Psoas muscle (tissue), 8 donors: ENCODE data around the gene PRR23B. TPM values are rescaled to one million over a fixed set of nuclear protein-coding genes. Genes with fewer than 3 reads are reported as not detected.

Source experiments
- ATAC-seq, 4 donors: fragments of 200-7000 bp; cut with Tn5 transposase; one replicate each; pipeline ENCODE4 v1.9.1; 2020; ENCODE audit warnings: moderate library complexity in 3 of 4, mild to moderate bottlenecking in 2 of 4
- DNase-seq, 2 donors: peaks; one replicate each; pipeline ENCODE4 v3.0.0-alpha.2; 2020
- H3K27ac ChIP-seq: fragments of 200-600 bp; one replicate; pipeline ENCODE4 v1.8.0; 2022
- H3K27me3 ChIP-seq, 3 donors: fragments of 200-600 bp in 1 of 3; one replicate each; pipeline versions ENCODE4 v1.6.1 to v1.8.0; 2013 to 2022; ENCODE audit warnings: low read length in 2 of 3, mild to moderate bottlenecking in 2 of 3, moderate library complexity in 1 of 3; ENCODE audit not compliant: insufficient read depth in 3 of 3
- H3K36me3 ChIP-seq, 2 donors: fragments of 200-600 bp in 1 of 2; one replicate each; pipeline versions ENCODE4 v1.6.1 to v1.8.0; 2013 to 2022; ENCODE audit warnings: low read depth in 1 of 2, mild to moderate bottlenecking in 1 of 2, moderate library complexity in 1 of 2; ENCODE audit not compliant: insufficient read depth in 1 of 2
- H3K4me1 ChIP-seq: fragments of 200-600 bp; one replicate; pipeline ENCODE4 v1.8.0; 2022
- H3K4me3 ChIP-seq: fragments of 200-600 bp; one replicate; pipeline ENCODE4 v1.8.0; 2022; ENCODE audit warnings: mild to moderate bottlenecking
- H3K9me3 ChIP-seq: fragments of 200-600 bp; one replicate; pipeline ENCODE4 v1.8.0; 2022
- WGBS, 3 donors: extraction: QIAGEN DNeasy Blood & Tissue Kit; methylation state at CpG; one replicate each; pipeline versions ENCODE4 v1.1.6 to v1.1.7; 2013; 5-methylcytosine and 5-hydroxymethylcytosine counted together
- intact Hi-C, 2 donors: fragments of 100-400 bp; cut with DNase I; formaldehyde crosslinking; loops; one replicate each; pipeline versions ENCODE4 v1.11.0 to v1.14.2; 2022
- long read RNA-seq, 2 donors: library from polyadenylated mRNA; unstranded; transcript quantifications; one replicate each; pipeline ENCODE4 v2.0.0, GENCODE V29; 2021
- polyA plus RNA-seq, 3 donors: library from polyadenylated mRNA; stranded (reverse); fragments of 200-250 nt; gene quantifications; one replicate each; pipeline ENCODE4 v1.2.3, GENCODE V29; 2013
- total RNA-seq, 4 donors: library from RNA; stranded (reverse); fragmentation: NEBNext Ultra II Directional in 2 of 4; extraction: Animal tissue kit (Norgen Biotek cat#: 25700) in 2 of 4; gene quantifications; one replicate each; pipeline versions ENCODE4 v1.2.1 to v1.2.4, GENCODE V29; 2021 to 2023
- TF ChIP-seq, protein P1 (sequence below): fragments of 200-600 bp; IDR thresholded peaks from one replicate; pipeline ENCODE4 v1.8.0; 2022; ENCODE audit warnings: antibody characterized with exemption
- donor health status: healthy with polysubstance abuse.
- donor health status: DM: no; HTN: no; CAD: no; lungs with moderate emphysema.
- donor health status: Bipolar disorder and iron deficiency.
- donor health status: healthy.
- donor health status: DM: yes; HTN: yes; CAD: no.
- donor health status: DM: no; HTN: no; CAD: no.
- donor health status: DM: no; HTN: no; CAD: no.
- donor health status: DM: yes; HTN: yes; CAD: no.

Gene PRR23B
- total RNA-seq = not detected
- not detected for polyA plus RNA-seq
- long read RNA-seq, donor 1 = 0 reads
- long read RNA-seq, donor 2 = 0 reads

DNA sequence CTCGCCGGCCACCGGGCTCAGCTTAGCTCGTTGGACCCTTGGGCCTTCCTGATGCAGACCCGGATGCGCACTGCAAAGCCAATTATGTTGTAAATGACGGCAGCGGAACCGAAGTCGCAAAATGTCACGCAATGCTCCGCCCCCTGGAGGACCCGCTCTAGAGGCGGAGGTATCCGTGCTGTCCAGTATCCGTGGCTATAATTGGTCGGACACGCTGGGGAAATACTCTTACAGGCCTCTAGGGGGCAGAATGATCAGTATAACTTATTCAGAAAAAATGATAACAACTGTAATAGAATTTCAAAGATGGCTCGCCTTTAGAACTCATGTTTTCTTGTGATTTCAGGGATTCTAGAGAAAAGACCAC is at the start of gene PRR23B:
Gene PRR23B, minus strand, starts transcription at position 59 of the 367 bp plus-strand sequence. CDS start 265 bp downstream, outside the sequence.
- no peak within 1 kb of the TSS for H3K27ac ChIP-seq
- ATAC-seq (no peak), DNase-seq (no peak)
- 52 to 57% (median 55%) methylated on average over 19 of the region's 19 CpGs for WGBS, 3 donors
- no peaks in the 10 kb centered on the region for H3K36me3 ChIP-seq
- TF ChIP-seq, protein P1, sequence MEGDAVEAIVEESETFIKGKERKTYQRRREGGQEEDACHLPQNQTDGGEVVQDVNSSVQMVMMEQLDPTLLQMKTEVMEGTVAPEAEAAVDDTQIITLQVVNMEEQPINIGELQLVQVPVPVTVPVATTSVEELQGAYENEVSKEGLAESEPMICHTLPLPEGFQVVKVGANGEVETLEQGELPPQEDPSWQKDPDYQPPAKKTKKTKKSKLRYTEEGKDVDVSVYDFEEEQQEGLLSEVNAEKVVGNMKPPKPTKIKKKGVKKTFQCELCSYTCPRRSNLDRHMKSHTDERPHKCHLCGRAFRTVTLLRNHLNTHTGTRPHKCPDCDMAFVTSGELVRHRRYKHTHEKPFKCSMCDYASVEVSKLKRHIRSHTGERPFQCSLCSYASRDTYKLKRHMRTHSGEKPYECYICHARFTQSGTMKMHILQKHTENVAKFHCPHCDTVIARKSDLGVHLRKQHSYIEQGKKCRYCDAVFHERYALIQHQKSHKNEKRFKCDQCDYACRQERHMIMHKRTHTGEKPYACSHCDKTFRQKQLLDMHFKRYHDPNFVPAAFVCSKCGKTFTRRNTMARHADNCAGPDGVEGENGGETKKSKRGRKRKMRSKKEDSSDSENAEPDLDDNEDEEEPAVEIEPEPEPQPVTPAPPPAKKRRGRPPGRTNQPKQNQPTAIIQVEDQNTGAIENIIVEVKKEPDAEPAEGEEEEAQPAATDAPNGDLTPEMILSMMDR = no peak
- no peak within 1 kb of the TSS for H3K4me3 ChIP-seq
- intact Hi-C loops = no loop called here
- no peaks in the 10 kb centered on the region for H3K27me3 ChIP-seq
- no peaks in the 10 kb centered on the region for H3K4me1 ChIP-seq
- peaks cover 9% of the 10 kb centered on the region for H3K9me3 ChIP-seq

DNA sequence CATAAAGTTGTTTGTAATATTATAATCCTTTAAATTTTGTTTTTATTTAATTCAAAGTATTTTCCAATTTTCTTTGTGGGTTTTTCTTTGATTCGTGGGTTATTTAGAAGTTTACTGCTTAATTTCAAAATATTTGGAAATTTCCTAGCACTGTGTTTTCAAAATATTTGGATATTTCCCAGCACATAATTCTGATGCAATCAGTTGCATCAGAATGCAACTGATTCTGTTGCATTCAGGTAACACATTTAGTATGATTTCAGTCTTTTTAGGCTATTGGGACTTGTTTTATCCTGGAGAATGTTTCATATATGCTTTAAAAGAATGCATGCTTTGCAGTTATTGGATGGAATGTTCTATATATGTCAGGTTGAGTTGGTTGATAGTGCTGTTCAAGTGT is 42.2 kb upstream of the PRR23B start:
- 8 to 41% (median 25%) methylated on average over 1 of the region's 1 CpG for WGBS, 3 donors
- TF ChIP-seq, protein P1 = no peak
- Histone ChIP-seq H3K27me3 (no peaks in the 10 kb centered on the region), H3K4me1 (no peaks in the 10 kb centered on the region), H3K27ac (no peak overlapping the region), H3K4me3 (no peak overlapping the region), H3K36me3 (no peaks in the 10 kb centered on the region), H3K9me3 (no peaks in the 10 kb centered on the region)
- ATAC-seq (no peak), DNase-seq (no peak)
- intact Hi-C loops = no loop called here

DNA sequence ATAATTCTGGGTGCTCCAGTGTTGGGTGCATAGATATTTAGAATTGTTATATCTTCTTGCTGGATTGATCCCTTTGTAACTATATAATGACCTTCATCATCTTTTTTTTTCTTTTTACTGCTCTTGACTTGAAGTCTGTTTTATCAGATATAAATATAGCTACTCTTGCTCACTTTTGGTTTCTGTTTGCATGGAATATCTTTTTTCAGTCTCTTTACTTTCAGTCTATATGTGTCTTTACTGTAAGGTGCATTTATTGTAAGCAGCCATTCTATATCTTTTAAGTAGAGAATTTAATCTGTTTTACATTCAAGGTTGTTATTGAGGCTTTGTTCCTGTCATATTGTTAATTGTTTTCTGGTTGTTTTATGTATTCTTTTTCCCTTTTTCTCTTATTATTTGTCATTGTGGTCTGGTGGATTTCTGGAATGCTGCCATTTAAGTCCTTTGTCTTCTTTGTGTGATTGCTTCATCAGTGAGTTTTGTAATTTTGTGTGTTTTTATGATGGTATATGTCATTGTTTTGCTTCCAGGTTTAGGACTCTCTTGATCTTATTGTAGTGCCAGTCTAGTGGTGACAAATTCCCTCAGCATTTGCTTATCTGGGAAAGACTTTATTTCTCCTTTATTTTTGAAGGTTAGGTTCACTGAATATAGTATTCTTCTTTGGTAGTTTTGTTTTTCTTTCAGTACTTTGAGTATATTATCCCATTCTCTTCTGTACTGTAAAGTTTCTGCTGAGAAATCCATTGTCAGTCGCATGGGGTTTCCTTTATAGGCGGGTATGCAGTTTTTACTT is 32.3 kb upstream of the PRR23B start:
- Histone ChIP-seq H3K9me3 (peaks cover 24% of the 10 kb centered on the region), H3K27ac (no peak overlapping the region), H3K27me3 (no peaks in the 10 kb centered on the region), H3K36me3 (no peaks in the 10 kb centered on the region), H3K4me1 (no peaks in the 10 kb centered on the region), H3K4me3 (no peak overlapping the region)
- TF ChIP-seq, protein P1 = no peak
- 61 to 80% (median 70%) methylated on average over 2 of the region's 2 CpGs for WGBS, 3 donors
- intact Hi-C loops = no loop called here
- no peak for DNase-seq
- no peak for ATAC-seq

GRCh38 chr3:139044366-139045210 is 23.9 kb upstream of the PRR23B start, which contains the start of gene PRR23C:
PRR23C (minus strand) TSS chr3:139044892; CDS start chr3:139044620, 272 bp downstream.
- TF ChIP-seq, protein P1 = no peak
- no peaks in the 10 kb centered on the region for H3K4me1 ChIP-seq
- peaks cover 0 to 3% (median 0%) of the 10 kb centered on the region in 3 donors for H3K27me3 ChIP-seq
- intact Hi-C loops = no loop called here
- 49 to 58% (median 51%) methylated on average over 70 to 77 of the region's 77 CpGs for WGBS, 3 donors
- H3K27ac ChIP-seq = no peak within 1 kb of the TSS
- no peak within 1 kb of the TSS for H3K4me3 ChIP-seq
- peaks cover 8% of the 10 kb centered on the region for H3K9me3 ChIP-seq
- H3K36me3 ChIP-seq = no peaks in the 10 kb centered on the region
- DNase-seq (peak in 1 of 2 donors; percentile 13), ATAC-seq (no peak)
